GM06990 (cell line): Measurements from ENCODE around the gene PSRC1.
A peak's percentile ranks its signal among the peaks of the same experiment; 100 is the strongest.

Experiments used
- DNase-seq: peaks from one replicate; pipeline ENCODE4 v3.0.0-alpha.2; 2011; ENCODE audit not compliant: insufficient read length; ENCODE audit errors: extremely low read depth
- H3K27me3 ChIP-seq: replicated peaks from 2 replicates; pipeline ENCODE4 v1.6.0; 2011; ENCODE audit warnings: low read length; ENCODE audit not compliant: control insufficient read depth, insufficient read depth
- H3K36me3 ChIP-seq: 2 replicates; pipeline ENCODE4 v1.5.1; 2011; ENCODE audit warnings: low read length; ENCODE audit not compliant: control insufficient read depth, insufficient read depth
- H3K4me3 ChIP-seq: replicated peaks from 2 replicates; pipeline ENCODE4 v1.5.1; 2011; ENCODE audit warnings: low read depth, mild to moderate bottlenecking, control low read depth, low read length
- TF ChIP-seq, protein P1 (sequence below): IDR thresholded peaks from 2 replicates; pipeline ENCODE4 v1.5.1; 2011; ENCODE audit warnings: low read length, control low read depth, mild to moderate bottlenecking, inconsistent platforms; ENCODE audit not compliant: insufficient read depth, poor library complexity, severe bottlenecking

The PSRC1 gene

DNA sequence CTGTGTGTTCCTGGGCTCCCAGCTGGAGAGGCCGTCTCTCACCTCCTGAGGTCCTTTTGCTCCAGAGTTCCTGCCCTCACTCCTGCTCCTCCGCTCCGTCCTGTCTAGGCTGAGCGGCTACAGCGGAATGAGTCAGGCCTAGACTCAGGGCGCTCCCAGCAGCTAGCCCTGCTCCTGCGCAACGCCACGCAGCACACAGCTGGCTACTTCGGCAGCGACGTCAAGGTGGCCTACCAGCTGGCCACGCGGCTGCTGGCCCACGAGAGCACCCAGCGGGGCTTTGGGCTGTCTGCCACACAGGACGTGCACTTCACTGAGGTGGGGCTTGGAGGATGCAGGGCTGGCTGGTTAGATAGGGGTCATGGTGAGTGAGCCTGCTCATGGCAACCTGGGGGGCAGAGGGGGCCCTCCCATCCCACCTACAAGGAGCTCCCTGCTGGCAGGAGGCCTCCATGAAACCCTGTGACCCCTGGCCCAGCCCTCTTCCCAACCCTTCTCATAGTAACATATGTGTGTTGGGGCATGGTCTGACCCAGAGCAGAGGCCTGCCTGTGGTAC is 15.1 kb downstream of the PSRC1 start:
- TF ChIP-seq, protein P1, sequence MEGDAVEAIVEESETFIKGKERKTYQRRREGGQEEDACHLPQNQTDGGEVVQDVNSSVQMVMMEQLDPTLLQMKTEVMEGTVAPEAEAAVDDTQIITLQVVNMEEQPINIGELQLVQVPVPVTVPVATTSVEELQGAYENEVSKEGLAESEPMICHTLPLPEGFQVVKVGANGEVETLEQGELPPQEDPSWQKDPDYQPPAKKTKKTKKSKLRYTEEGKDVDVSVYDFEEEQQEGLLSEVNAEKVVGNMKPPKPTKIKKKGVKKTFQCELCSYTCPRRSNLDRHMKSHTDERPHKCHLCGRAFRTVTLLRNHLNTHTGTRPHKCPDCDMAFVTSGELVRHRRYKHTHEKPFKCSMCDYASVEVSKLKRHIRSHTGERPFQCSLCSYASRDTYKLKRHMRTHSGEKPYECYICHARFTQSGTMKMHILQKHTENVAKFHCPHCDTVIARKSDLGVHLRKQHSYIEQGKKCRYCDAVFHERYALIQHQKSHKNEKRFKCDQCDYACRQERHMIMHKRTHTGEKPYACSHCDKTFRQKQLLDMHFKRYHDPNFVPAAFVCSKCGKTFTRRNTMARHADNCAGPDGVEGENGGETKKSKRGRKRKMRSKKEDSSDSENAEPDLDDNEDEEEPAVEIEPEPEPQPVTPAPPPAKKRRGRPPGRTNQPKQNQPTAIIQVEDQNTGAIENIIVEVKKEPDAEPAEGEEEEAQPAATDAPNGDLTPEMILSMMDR = no peak
- no peaks in the 10 kb centered on the region for H3K36me3 ChIP-seq
- no peaks in the 10 kb centered on the region for H3K27me3 ChIP-seq
- no peak overlapping the region for H3K4me3 ChIP-seq
- DNase-seq = no peak

DNA sequence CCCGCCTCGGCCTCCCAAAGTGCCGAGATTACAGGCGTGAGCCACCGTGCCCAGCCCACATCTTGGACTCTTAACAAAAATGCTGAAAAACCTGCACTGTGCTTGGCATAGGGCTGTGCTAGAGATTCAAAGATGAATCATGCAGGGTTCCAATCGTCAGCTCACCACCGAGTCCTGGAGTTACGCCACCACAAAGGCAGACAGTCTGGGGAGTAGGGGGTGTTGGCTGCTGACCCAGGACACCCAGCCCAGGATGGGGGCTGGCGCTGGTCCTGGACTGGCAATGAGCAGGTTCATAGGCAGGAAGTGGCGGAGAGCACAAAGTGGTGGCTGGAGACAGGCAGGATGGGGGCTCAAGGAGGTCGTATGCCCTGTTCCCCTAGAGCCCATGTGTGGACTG is 16.0 kb downstream of the PSRC1 start:
- no peak for DNase-seq
- TF ChIP-seq, protein P1 = no peak
- Histone ChIP-seq H3K36me3 (no peaks in the 10 kb centered on the region), H3K27me3 (no peaks in the 10 kb centered on the region), H3K4me3 (no peak overlapping the region)

DNA sequence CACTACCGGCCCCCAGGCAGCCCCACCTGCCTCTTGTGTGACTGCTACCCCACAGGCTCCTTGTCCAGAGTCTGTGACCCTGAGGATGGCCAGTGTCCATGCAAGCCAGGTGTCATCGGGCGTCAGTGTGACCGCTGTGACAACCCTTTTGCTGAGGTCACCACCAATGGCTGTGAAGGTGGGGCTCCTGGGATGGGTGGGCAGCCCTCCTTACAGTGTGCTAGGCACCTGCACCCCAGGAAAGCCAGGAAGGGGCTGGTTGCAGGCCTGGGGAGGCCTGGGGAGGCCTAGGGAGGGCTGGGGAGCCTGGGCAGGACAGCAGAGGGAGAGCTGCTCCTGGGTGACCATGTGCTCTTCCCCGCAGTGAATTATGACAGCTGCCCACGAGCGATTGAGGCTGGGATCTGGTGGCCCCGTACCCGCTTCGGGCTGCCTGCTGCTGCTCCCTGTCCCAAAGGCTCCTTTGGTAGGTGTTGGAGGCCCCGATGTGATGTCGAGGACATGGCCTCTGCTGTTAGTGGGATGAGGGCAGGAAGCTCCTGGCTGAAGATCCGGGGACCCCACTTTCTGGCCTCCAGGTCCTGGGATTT is 17.1 kb downstream of the PSRC1 start:
- TF ChIP-seq, protein P1 = no peak
- H3K36me3 ChIP-seq = no peaks in the 10 kb centered on the region
- H3K27me3 ChIP-seq = no peaks in the 10 kb centered on the region
- no peak overlapping the region for H3K4me3 ChIP-seq
- peak; percentile 3 for DNase-seq

DNA sequence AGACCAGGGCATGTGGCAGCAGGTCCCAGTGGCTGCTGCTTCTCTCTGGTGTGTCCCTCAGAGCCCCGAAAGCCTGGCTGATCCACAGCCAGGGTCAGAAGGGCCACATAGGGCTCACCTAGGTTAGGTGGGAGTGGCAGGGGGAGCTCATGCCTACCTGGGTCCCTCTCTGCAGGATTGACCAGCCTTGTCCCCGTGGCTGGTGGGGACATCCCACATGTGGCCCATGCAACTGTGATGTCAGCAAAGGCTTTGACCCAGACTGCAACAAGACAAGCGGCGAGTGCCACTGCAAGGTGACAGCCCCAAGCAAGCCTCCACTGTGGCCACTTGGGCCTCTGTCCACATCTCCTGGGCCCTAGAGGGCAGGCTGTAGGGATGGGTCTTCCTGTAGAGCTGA is 17.9 kb downstream of the PSRC1 start:
- peak; percentile 13 for DNase-seq
- H3K27me3 ChIP-seq = no peaks in the 10 kb centered on the region
- H3K4me3 ChIP-seq = no peak overlapping the region
- H3K36me3 ChIP-seq = no peaks in the 10 kb centered on the region
- TF ChIP-seq, protein P1 = no peak

DNA sequence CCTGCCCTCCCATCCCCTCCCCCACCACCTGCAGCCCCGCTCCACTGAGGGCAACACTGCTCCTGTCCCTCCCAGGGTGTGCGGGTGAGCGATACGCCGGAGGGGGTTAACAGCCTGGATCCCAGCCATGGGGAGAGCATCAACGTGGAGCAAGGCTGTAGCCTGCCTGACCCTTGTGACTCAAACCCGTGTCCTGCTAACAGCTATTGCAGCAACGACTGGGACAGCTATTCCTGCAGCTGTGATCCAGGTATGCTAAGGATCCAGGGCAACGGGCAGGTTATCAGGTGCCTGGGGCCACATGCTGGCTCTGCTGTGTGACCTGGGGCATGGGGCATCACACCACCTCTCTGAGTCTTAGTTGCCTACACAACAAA is 18.6 kb downstream of the PSRC1 start:
- Histone ChIP-seq H3K4me3 (no peak overlapping the region), H3K27me3 (no peaks in the 10 kb centered on the region), H3K36me3 (no peaks in the 10 kb centered on the region)
- TF ChIP-seq, protein P1 = no peak
- peak; percentile 1 for DNase-seq
